ENCODE results near the gene HDAC4.
A peak's percentile ranks its signal among the peaks of the same experiment; 100 is the strongest.

HDAC4 gene

DNA sequence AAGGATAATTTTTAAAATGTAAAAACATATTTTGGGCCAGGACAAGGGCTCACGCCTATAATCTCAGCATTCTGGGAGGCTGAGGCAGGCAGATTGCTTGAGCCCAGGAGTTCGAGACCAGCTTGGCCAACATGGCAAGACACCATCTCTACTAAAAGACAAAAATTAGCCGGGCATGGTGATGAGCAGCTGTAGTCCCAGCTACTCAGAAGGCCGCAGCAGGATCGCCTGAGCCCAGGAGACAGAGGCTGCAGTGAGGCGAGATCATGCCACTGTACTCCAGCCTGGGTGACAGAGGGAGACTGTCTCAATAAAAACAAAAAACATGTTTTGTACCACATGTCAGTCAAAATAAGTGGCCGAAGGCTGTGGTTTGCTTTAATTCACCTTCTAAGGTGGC, 122.5 kb downstream of the HDAC4 start:
- no peak overlapping the region for H2BK5ac ChIP-seq (ENCODE audit: low read depth, low read length, poor library complexity)
- H4K12ac ChIP-seq (ENCODE audit: low read depth, low read length), result no peak overlapping the region
- no peak overlapping the region for H3K4ac ChIP-seq (ENCODE audit: low read depth, low read length)
- H3K27me3 ChIP-seq (ENCODE audit: insufficient read depth, low read length), result no peaks in the 10 kb centered on the region
- no peak overlapping the region for H3K14ac ChIP-seq (ENCODE audit: low read length)
- no peak overlapping the region for H3K4me2 ChIP-seq (ENCODE audit: low read length)
- no peak for DNase-seq
- no peak overlapping the region for H3K23ac ChIP-seq (ENCODE audit: low read length)
- peaks cover 4 to 5% of the 10 kb centered on the region in 2 experiments for H3K4me1 ChIP-seq (ENCODE audit: control insufficient read depth in 1 of 2, insufficient read depth in 2 of 2, low read length in 2 of 2)
- no peak overlapping the region for H2BK12ac ChIP-seq (ENCODE audit: low read length)
- no CpG with 5 or more reads among the region's 7 CpGs for WGBS (ENCODE audit: extremely low coverage, insufficient coverage, insufficient read length)
- peaks cover 2% of the 10 kb centered on the region for H3K9me3 ChIP-seq (ENCODE audit: insufficient read depth, low read depth, low read length)
- H3K18ac ChIP-seq (ENCODE audit: low read length), result no peak overlapping the region
- H2AFZ ChIP-seq (ENCODE audit: insufficient read depth, low read length, poor library complexity), result no peak overlapping the region
- H4K91ac ChIP-seq (ENCODE audit: low read depth, low read length), result no peak overlapping the region
- no peak overlapping the region for H2AK5ac ChIP-seq (ENCODE audit: low read length)
- H3K79me1 ChIP-seq (ENCODE audit: low read length), result no peaks in the 10 kb centered on the region
- H3K4me3 ChIP-seq (ENCODE audit: low read depth, low read length), result no peak overlapping the region
- H3K27ac ChIP-seq (ENCODE audit: low read depth, low read length), result no peak overlapping the region
- H3K79me2 ChIP-seq (ENCODE audit: control insufficient read depth, insufficient read depth, low read length, poor library complexity), result peaks cover 2% of the 10 kb centered on the region
- no peaks in the 10 kb centered on the region for H3K36me3 ChIP-seq (ENCODE audit: control insufficient read depth in 1 of 2, insufficient read depth in 2 of 2, low read length in 2 of 2)
- no peak overlapping the region for H2BK120ac ChIP-seq (ENCODE audit: insufficient read depth, low read length, poor library complexity)
- no peak overlapping the region for H4K8ac ChIP-seq (ENCODE audit: low read depth, low read length)
- H3K9ac ChIP-seq (ENCODE audit: low read length), result no peak overlapping the region

- Histone ChIP-seq H4K12ac (ENCODE audit: low read depth, low read length) (no peak overlapping the region), H4K8ac (ENCODE audit: low read depth, low read length) (no peak overlapping the region), H2BK12ac (ENCODE audit: low read length) (no peak overlapping the region), H3K14ac (ENCODE audit: low read length) (no peak overlapping the region), H3K23ac (ENCODE audit: low read length) (no peak overlapping the region), H3K4me1 (ENCODE audit: control insufficient read depth in 1 of 2, insufficient read depth in 2 of 2, low read length in 2 of 2) (peaks cover 4 to 5% of the 10 kb centered on the region in 2 experiments), H3K27ac (ENCODE audit: low read depth, low read length) (no peak overlapping the region), H2BK120ac (ENCODE audit: insufficient read depth, low read length, poor library complexity) (no peak overlapping the region), H3K4ac (ENCODE audit: low read depth, low read length) (no peak overlapping the region), H3K79me1 (ENCODE audit: low read length) (no peaks in the 10 kb centered on the region), H3K9me3 (ENCODE audit: insufficient read depth, low read depth, low read length) (no peaks in the 10 kb centered on the region), H3K18ac (ENCODE audit: low read length) (no peak overlapping the region), H2BK5ac (ENCODE audit: low read depth, low read length, poor library complexity) (no peak overlapping the region), H3K9ac (ENCODE audit: low read length) (no peak overlapping the region), H3K4me2 (ENCODE audit: low read length) (no peak overlapping the region), H2AFZ (ENCODE audit: insufficient read depth, low read length, poor library complexity) (no peak overlapping the region), H3K79me2 (ENCODE audit: control insufficient read depth, insufficient read depth, low read length, poor library complexity) (peaks cover 2% of the 10 kb centered on the region), H3K27me3 (ENCODE audit: insufficient read depth, low read length) (no peaks in the 10 kb centered on the region), H2AK5ac (ENCODE audit: low read length) (no peak overlapping the region), H4K91ac (ENCODE audit: low read depth, low read length) (no peak overlapping the region), H3K36me3 (ENCODE audit: control insufficient read depth in 1 of 2, insufficient read depth in 2 of 2, low read length in 2 of 2) (no peaks in the 10 kb centered on the region), H3K4me3 (ENCODE audit: low read depth, low read length) (no peak overlapping the region)
- no CpG with 5 or more reads among the region's 27 CpGs for WGBS (ENCODE audit: extremely low coverage, insufficient coverage, insufficient read length)
- no peak for DNase-seq
These were observed 123.3 kb downstream of the HDAC4 start for GRCh38 chr2:239277401-239278085.

DNA sequence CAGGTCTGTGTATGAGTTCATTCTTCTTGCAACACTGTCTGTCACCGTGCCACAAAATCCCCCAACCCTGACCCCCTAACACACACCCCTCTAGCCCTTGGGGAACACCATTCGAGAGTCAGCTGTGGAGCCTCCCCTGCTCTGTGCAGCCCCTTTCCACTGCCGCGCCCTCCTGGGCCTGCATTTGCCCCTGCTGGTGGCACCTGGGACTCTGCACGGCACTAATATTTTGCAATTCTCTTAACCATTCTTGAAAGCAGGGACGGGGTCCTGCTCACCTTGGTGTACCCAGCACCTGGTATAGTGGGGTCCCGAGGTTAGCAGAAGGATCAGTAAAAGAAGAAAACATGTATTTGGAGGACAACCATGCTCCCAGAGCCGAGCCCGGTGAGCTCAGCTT, 124.0 kb downstream of the HDAC4 start:
- H3K23ac ChIP-seq (ENCODE audit: low read length), result no peak overlapping the region
- H3K27me3 ChIP-seq (ENCODE audit: insufficient read depth, low read length), result no peaks in the 10 kb centered on the region
- no peaks in the 10 kb centered on the region for H3K9me3 ChIP-seq (ENCODE audit: insufficient read depth, low read depth, low read length)
- H2AFZ ChIP-seq (ENCODE audit: insufficient read depth, low read length, poor library complexity), result no peak overlapping the region
- no peak overlapping the region for H2AK5ac ChIP-seq (ENCODE audit: low read length)
- no peak overlapping the region for H2BK12ac ChIP-seq (ENCODE audit: low read length)
- H3K36me3 ChIP-seq (ENCODE audit: control insufficient read depth in 1 of 2, insufficient read depth in 2 of 2, low read length in 2 of 2), result no peaks in the 10 kb centered on the region
- H3K4me2 ChIP-seq (ENCODE audit: low read length), result no peak overlapping the region
- no peak overlapping the region for H2BK120ac ChIP-seq (ENCODE audit: insufficient read depth, low read length, poor library complexity)
- no peak overlapping the region for H3K4ac ChIP-seq (ENCODE audit: low read depth, low read length)
- no peak overlapping the region for H4K91ac ChIP-seq (ENCODE audit: low read depth, low read length)
- no peak overlapping the region for H2BK5ac ChIP-seq (ENCODE audit: low read depth, low read length, poor library complexity)
- no peak overlapping the region for H3K18ac ChIP-seq (ENCODE audit: low read length)
- H3K14ac ChIP-seq (ENCODE audit: low read length), result no peak overlapping the region
- no peak overlapping the region for H3K4me3 ChIP-seq (ENCODE audit: low read depth, low read length)
- no CpG with 5 or more reads among the region's 9 CpGs for WGBS (ENCODE audit: extremely low coverage, insufficient coverage, insufficient read length)
- no peak overlapping the region for H3K27ac ChIP-seq (ENCODE audit: low read depth, low read length)
- H3K4me1 ChIP-seq (ENCODE audit: control insufficient read depth in 1 of 2, insufficient read depth in 2 of 2, low read length in 2 of 2), result peaks cover 4 to 5% of the 10 kb centered on the region in 2 experiments
- no peak overlapping the region for H4K12ac ChIP-seq (ENCODE audit: low read depth, low read length)
- DNase-seq, result no peak
- H3K79me1 ChIP-seq (ENCODE audit: low read length), result no peaks in the 10 kb centered on the region
- H4K8ac ChIP-seq (ENCODE audit: low read depth, low read length), result no peak overlapping the region
- peaks cover 2% of the 10 kb centered on the region for H3K79me2 ChIP-seq (ENCODE audit: control insufficient read depth, insufficient read depth, low read length, poor library complexity)
- no peak overlapping the region for H3K9ac ChIP-seq (ENCODE audit: low read length)

DNA sequence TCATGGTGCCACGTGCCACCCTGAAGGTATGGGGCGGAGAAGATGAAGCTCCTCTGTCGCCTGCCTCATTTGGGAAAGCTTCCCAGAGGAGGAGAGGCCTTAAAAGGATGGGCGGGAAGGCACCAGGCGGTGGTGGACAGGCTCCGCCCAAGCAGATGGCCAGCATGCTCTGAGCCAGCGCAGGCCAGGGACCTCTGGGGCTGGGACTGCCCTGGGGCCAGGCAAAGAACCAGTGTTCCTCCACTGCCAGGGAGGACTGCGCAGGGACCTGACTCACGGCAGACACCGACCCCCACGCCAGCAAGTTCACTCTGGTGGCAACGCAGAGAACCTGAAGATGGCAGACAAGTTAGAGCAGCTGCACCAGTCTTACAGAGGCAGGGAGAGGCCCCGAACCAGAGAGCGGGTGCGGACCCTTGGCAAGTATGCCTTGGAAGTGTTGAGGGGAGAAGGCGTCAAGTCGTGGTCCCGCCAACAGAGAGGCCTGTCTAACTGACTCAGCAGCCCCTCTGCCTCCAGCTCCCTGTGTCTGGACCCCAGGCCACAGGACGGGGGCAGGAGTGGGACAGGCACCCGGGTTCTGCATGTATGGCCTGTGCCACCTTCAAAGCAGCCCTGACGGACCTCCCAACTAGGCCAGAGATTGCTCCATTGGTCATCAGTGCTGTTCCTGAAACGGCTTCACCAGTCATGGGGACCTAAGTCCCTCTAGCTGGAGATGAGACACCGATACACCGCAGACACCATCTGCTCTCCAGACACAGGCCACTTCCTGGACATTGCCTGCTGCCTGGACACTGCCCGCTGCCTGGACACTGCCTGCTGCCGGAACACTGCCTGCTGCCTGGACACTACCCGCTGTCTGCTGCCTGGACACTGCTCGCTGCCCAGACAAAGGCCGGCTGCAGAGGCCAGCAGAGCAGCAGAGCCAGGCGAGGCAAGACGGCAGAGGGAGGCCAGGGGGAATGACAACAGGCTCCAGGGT, 124.7 kb downstream of the HDAC4 start:
- no peaks in the 10 kb centered on the region for H3K27me3 ChIP-seq (ENCODE audit: insufficient read depth, low read length)
- no peak overlapping the region for H3K4me3 ChIP-seq (ENCODE audit: low read depth, low read length)
- H4K12ac ChIP-seq (ENCODE audit: low read depth, low read length), result no peak overlapping the region
- no peak overlapping the region for H3K9ac ChIP-seq (ENCODE audit: low read length)
- no peak overlapping the region for H2BK12ac ChIP-seq (ENCODE audit: low read length)
- H3K79me2 ChIP-seq (ENCODE audit: control insufficient read depth, insufficient read depth, low read length, poor library complexity), result peaks cover 2% of the 10 kb centered on the region
- H2AK5ac ChIP-seq (ENCODE audit: low read length), result no peak overlapping the region
- no peak overlapping the region for H4K91ac ChIP-seq (ENCODE audit: low read depth, low read length)
- no peaks in the 10 kb centered on the region for H3K9me3 ChIP-seq (ENCODE audit: insufficient read depth, low read depth, low read length)
- H3K4ac ChIP-seq (ENCODE audit: low read depth, low read length), result no peak overlapping the region
- no peak for DNase-seq
- H3K4me1 ChIP-seq (ENCODE audit: control insufficient read depth in 1 of 2, insufficient read depth in 2 of 2, low read length in 2 of 2), result peaks cover 4 to 5% of the 10 kb centered on the region in 2 experiments
- no peak overlapping the region for H2AFZ ChIP-seq (ENCODE audit: insufficient read depth, low read length, poor library complexity)
- H4K8ac ChIP-seq (ENCODE audit: low read depth, low read length), result no peak overlapping the region
- no peak overlapping the region for H2BK120ac ChIP-seq (ENCODE audit: insufficient read depth, low read length, poor library complexity)
- no peak overlapping the region for H3K27ac ChIP-seq (ENCODE audit: low read depth, low read length)
- WGBS (ENCODE audit: extremely low coverage, insufficient coverage, insufficient read length), result no CpG with 5 or more reads among the region's 31 CpGs
- no peaks in the 10 kb centered on the region for H3K79me1 ChIP-seq (ENCODE audit: low read length)
- peak overlapping the region; percentile 30 for H3K14ac ChIP-seq (ENCODE audit: low read length)
- no peaks in the 10 kb centered on the region for H3K36me3 ChIP-seq (ENCODE audit: control insufficient read depth in 1 of 2, insufficient read depth in 2 of 2, low read length in 2 of 2)
- peak overlapping the region; percentile 52 for H3K18ac ChIP-seq (ENCODE audit: low read length)
- H2BK5ac ChIP-seq (ENCODE audit: low read depth, low read length, poor library complexity), result no peak overlapping the region
- H3K23ac ChIP-seq (ENCODE audit: low read length), result no peak overlapping the region
- H3K4me2 ChIP-seq (ENCODE audit: low read length), result no peak overlapping the region
